ENCODE measurements around the gene OR2A12.
"Not testable (repeated sequence)": the region's sequence is repeated elsewhere in the genome, so short reads cannot be mapped to it uniquely, and the experiment has no call there.

OR2A12 gene

DNA sequence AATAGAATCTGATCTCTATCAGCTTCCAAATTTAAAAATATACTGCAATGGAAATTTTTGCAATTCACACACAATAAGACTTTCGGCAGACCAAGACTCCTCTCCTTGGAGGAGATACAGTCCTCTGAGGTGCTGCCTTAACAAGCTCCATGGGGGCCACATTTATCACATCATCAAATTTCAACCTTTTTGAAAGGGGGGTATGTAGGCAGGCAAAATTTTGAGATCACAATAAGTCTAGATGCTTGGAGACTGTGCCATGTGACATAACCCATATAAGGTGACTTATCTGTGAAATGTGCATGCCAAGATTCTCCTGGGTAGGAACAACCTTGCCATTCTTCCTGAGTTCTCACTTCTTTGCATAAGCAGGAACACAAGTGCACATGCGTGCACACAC is at the start of gene OR2A12:
TSS of gene OR2A12 (plus strand) at position 301 of the 400 bp plus-strand sequence. CDS start 8,830 bp downstream, outside the sequence.
- DNase-seq = no peak

GRCh38 chr7:144036302-144036885 is 49.7 kb upstream of the OR2A12 start:
- no peak for DNase-seq

DNA sequence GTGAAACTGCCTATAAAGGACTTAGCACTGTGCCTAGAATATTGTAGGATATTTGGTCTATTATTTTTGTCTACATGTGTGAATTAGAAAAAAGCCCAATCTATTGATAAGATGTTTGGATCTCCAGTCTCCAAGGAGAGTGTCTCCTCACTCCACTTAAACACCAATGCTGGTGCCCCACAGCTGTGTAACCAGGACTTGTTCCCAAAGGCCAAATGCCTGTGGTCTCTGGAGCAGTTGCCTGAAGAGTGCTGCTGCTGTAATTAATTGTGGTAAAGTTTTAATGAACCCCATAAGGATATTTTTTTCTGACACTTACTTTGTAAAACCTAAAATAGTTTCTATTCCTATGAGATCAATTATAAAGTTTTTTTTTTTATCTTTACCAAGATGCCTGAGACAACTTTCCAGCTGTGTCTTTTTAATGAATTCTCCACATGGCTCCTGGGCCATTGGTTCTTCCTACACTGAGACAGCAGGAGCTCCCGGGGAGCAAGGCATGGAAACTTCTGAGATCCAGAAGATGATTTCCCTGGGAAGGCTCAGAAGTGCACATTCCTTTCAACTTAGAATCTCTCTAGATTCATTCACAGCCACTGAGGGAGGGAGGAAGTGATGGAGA is 48.6 kb upstream of the OR2A12 start:
- DNase-seq = no peak

DNA sequence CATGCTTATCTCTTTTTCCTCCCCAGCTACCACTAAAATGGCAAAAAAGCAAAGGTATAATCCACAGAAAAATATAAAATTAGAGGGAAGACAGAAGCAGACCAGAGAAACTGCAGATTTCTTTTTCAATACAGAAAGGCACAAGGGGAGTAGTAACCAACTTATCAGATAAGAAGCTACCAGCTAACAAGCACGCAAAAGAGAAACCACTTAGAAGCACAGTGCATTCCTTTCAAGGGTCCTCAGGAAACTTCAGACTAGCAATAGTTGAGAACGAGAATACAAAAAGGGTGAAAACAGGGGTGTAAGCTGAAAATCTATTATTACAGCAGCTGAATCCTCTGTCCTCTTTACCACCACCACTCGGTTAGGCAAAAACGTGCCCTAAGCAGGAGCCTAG is 47.2 kb upstream of the OR2A12 start:
- no peak for DNase-seq

- no peak for DNase-seq
Observed at GRCh38 chr7:144048648-144049047, 37.4 kb upstream of the OR2A12 start, which contains the start of gene OR2A5. TSS of gene OR2A5 (plus strand) at chr7:144048948. CDS start at chr7:144050402, 1,454 bp downstream.

GRCh38 chr7:144049491-144049890 is 36.6 kb upstream of the OR2A12 start:
- no peak for DNase-seq

GRCh38 chr7:144050093-144050492 is 36.0 kb upstream of the OR2A12 start:
- no peak for DNase-seq

DNA sequence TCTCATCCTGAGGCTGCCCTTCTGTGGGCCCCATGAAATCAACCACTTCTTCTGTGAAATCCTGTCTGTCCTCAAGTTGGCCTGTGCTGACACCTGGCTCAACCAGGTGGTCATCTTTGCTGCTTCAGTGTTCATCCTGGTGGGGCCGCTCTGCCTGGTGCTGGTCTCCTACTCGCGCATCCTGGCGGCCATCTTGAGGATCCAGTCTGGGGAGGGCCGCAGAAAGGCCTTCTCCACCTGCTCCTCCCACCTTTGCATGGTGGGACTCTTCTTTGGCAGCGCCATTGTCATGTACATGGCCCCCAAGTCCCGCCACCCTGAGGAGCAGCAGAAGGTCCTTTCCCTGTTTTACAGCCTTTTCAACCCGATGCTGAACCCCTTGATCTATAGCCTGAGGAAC is 35.2 kb upstream of the OR2A12 start:
- DNase-seq = not testable (repeated sequence)

DNA sequence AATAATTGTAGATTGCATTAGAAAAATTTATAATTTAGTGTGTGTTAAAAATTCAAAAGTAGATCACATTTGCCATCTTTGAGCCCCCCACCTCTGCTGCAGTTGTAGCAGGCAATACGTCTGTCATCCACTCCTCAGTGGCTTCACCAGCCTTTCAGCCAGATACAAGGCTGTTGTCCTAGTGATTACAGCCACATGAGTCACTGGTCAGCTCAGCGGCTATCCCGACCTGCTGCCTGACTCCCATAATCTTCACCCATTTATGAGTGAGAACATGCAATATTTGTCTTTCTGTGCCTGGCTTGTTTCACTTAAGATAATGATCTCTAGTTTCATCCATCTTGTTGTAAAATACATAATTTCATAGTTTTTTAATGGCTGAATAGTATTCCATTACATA is 28.1 kb upstream of the OR2A12 start:
- no peak for DNase-seq

- no peak for DNase-seq
Observed at GRCh38 chr7:144063710-144064109, 22.4 kb upstream of the OR2A12 start.

DNA sequence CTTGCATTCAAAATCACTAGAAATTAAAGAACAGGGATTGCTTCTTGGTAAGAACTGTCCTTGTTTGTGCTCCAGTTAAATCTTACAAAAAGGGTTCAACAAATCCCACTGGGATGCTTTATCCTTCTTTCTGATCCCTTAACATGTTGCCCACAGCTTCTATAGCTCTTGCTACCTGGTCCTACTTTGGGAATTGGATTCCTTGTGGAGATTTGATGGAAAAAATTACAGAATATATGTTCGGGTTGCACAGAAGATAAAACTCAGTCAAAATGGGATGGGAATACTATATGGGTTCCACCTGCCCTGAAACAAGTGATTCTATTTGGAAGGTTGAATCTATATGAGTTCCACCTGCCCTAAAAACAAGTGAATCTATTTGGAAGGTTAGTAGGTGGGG is 16.6 kb upstream of the OR2A12 start, which contains the start of gene OR2A25:
TSS of gene OR2A25 (plus strand) at position 301 of the 400 bp plus-strand sequence. CDS start 4,409 bp downstream, outside the sequence.
- no peak for DNase-seq

- no peak for DNase-seq
Observed at GRCh38 chr7:144069953-144070352, 16.1 kb upstream of the OR2A12 start.

- no peak for DNase-seq
Observed at GRCh38 chr7:144074374-144074773, 11.7 kb upstream of the OR2A12 start.

- no peak for DNase-seq
Observed at GRCh38 chr7:144086730-144087129, 652 bp downstream of the OR2A12 start.

GRCh38 chr7:144087230-144087629 is 1.2 kb downstream of the OR2A12 start:
- no peak for DNase-seq

DNA sequence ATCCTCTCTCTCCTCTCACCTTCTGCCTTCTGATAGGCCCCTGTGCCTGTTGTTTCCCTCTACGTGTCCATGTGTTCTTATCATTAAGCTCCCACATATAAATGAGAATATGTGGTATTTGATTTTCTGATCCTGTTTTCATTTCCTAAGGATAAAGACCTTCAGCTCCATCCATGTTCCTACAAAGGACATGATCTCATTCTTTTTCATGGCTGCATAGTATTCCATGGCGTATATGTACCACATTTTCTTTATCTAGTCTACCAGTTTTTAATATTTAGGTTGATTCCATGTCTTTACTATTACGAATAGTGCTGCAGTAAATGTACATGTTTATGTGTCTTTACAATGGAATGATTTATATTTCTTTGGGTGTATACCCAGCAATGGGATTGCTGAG is 4.6 kb downstream of the OR2A12 start:
- no peak for DNase-seq

DNA sequence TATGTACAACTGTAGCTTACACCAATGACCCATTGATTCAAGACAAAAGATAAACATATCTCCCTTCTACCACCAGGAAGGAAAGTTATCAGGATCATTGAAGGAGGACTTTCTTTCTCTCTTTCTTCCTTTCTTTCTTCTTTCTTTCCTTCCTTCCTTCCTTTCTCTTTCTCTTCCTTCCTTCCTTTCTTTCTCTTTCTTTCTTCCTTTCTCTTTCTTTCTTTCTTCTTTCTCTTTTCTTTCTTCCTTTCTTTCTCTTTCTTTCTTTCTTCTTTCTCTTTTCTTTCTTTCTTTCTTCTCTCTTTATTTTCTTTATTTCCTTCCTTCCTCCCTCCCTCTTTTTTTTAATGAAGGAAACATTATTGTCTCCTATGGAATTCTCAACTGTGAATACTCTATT is 12.7 kb downstream of the OR2A12 start:
- DNase-seq = no peak

GRCh38 chr7:144100607-144101006 is 14.5 kb downstream of the OR2A12 start:
- no peak for DNase-seq

- no peak for DNase-seq
Observed at GRCh38 chr7:144102041-144102440, 16.0 kb downstream of the OR2A12 start.

GRCh38 chr7:144105211-144105610 is 19.1 kb downstream of the OR2A12 start:
- DNase-seq = no peak

DNA sequence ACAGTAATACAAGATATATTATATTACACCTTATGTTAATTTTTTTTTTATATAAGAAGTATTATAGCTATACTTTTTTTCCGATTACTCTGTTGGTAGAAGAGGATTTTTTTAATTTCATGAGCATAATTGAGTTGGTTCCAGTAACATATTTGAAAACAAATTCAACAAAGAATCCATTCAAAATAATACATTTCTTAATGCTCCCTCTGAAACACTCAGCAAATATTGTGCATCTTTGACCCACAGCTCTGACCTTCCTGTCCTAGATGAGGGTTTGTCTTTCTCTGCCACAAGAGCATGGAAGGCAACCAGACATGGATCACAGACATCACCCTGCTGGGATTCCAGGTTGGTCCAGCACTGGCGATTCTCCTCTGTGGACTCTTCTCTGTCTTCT is 23.2 kb downstream of the OR2A12 start, which contains the start of gene OR2A2:
TSS of gene OR2A2 (plus strand) at position 301 of the 400 bp plus-strand sequence. CDS start at position 301, 0 bp downstream.
- no peak for DNase-seq

DNA sequence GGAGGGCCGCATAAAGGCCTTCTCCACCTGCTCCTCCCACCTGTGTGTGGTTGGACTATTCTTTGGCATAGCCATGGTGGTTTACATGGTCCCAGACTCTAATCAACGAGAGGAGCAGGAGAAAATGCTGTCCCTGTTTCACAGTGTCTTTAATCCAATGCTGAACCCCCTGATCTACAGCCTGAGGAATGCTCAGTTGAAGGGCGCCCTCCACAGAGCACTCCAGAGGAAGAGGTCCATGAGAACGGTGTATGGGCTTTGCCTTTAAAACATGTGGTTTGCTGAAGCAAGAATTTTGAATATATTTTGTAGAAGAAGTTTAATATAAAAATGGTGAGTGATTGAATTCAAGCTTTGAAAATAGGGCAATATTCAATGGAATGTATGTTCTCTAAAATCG is 24.2 kb downstream of the OR2A12 start:
- no peak for DNase-seq

- DNase-seq = no peak
Observed at GRCh38 chr7:144113651-144114050, 27.6 kb downstream of the OR2A12 start.

DNA sequence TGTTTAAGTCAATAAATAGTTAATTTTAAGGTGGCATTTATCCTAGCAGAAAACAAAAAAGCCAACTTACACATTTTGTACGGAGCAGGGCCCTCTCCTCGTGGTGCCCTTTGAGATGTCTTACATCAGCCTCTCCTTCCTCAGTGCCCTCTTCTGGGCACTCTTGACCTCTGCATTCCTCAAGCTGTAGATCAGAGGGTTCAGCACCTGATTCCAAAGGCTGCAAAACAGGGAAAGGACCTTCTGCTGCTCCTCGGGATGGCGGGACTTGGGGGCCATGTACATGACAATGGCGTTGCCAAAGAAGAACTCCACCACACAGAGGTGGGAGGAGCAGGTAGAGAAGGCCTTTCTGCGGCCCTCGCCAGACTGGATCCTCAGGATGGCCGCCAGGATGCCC is 32.3 kb downstream of the OR2A12 start:
- no peak for DNase-seq

- no peak for DNase-seq
Observed at GRCh38 chr7:144122876-144123275, 36.8 kb downstream of the OR2A12 start, which contains the start of gene OR2A14. TSS of gene OR2A14 (plus strand) at chr7:144123176. CDS start at chr7:144129113, 5,937 bp downstream.
